GM12878 (cell line): ENCODE data around the gene CCDC184. TPM values are rescaled to one million over a fixed set of nuclear protein-coding genes. Genes with fewer than 3 reads are reported as not detected.

Source experiments
- ATAC-seq: fragments of 200-7000 bp; cut with Tn5 transposase; 3 replicates; pipeline ENCODE4 v1.9.1; 2020; ENCODE audit warnings: mild to moderate bottlenecking, moderate library complexity
- BruUV-seq: library from RNA; stranded (reverse); fragments of 400-500 nt; replicated peaks from 2 replicates; lab custom pipeline; 2021; lab: Mats Ljungman, UMichigan
- CTCF ChIA-PET: fragments of 300-600 bp; sonication (Branson Sonifier 250); formaldehyde crosslinking; extraction: SDS; loops from one replicate; lab custom pipeline; 2021; ENCODE audit warnings: inconsistent platforms; lab: Yijun Ruan, JAX
- POLR2A ChIA-PET: fragments of 350-600 bp; formaldehyde crosslinking; extraction: SDS; loops from one replicate; lab custom pipeline; 2021; ENCODE audit warnings: inconsistent platforms; lab: Charles Lee
- RAD21 ChIA-PET: fragments of 300-600 bp; sonication (Branson Sonifier 250); formaldehyde crosslinking; loops from one replicate; lab custom pipeline; 2023; ENCODE audit warnings: antibody characterized with exemption; ENCODE audit not compliant: unreplicated experiment; lab: Charles Lee
- SMC1A ChIA-PET: fragments of 300-600 bp; sonication (Branson Sonifier 250); formaldehyde crosslinking; loops from one replicate; lab custom pipeline; 2023; ENCODE audit not compliant: unreplicated experiment, uncharacterized antibody; lab: Charles Lee
- DNase-seq: peaks from one replicate; pipeline ENCODE4 v3.0.0-alpha.2; 2011; ENCODE audit warnings: low read depth, low spot score
- FAIRE-seq: peaks from 3 replicates; lab custom pipeline; 2011; peaks lifted over from hg19 to GRCh38; lab: Jason Lieb, UNC
- H2AFZ ChIP-seq: 2 replicates; pipeline ENCODE4 v1.6.0; 2011; ENCODE audit warnings: low read depth, low read length, control low read depth; ENCODE audit not compliant: control insufficient read depth
- H3K27ac ChIP-seq: 2 replicates; pipeline ENCODE4 v1.5.1; 2011; ENCODE audit warnings: control low read depth; ENCODE audit not compliant: control insufficient read depth, insufficient read depth
- H3K27me3 ChIP-seq, 2 experiments: replicated peaks in 1 of 2; 2 replicates each; pipeline versions ENCODE4 v1.6.0 to v1.6.1; 2011; ENCODE audit warnings: low read length in 1 of 2; ENCODE audit not compliant: control insufficient read depth in 2 of 2, insufficient read depth in 2 of 2
- H3K36me3 ChIP-seq, 2 experiments: 2 replicates each; pipeline ENCODE4 v1.5.1; 2011; ENCODE audit warnings: low read length in 1 of 2; ENCODE audit not compliant: control insufficient read depth in 2 of 2, insufficient read depth in 2 of 2
- H3K4me1 ChIP-seq: 2 replicates; pipeline ENCODE4 v1.6.1; 2011; ENCODE audit warnings: mild to moderate bottlenecking, low read length, moderate library complexity, mixed read lengths; ENCODE audit not compliant: control insufficient read depth, insufficient read depth
- H3K4me2 ChIP-seq: 2 replicates; pipeline ENCODE4 v1.6.0; 2011; ENCODE audit warnings: control low read depth; ENCODE audit not compliant: control insufficient read depth, insufficient read depth
- H3K4me3 ChIP-seq: fragments of 200-600 bp; sonication (generic); 2 replicates; pipeline ENCODE4 v1.5.1; 2016
- H3K79me2 ChIP-seq: 2 replicates; pipeline ENCODE4 v1.6.0; 2011; ENCODE audit warnings: low read length; ENCODE audit not compliant: control insufficient read depth, insufficient read depth
- H3K9ac ChIP-seq: 2 replicates; pipeline ENCODE4 v1.8.0; 2011; ENCODE audit warnings: low read length, control low read depth, mixed read lengths; ENCODE audit not compliant: control insufficient read depth, insufficient read depth
- H3K9me3 ChIP-seq: replicated peaks from 3 replicates; pipeline ENCODE4 v1.5.1; 2011; ENCODE audit warnings: mild to moderate bottlenecking, low read length; ENCODE audit not compliant: control insufficient read depth, insufficient read depth
- H4K20me1 ChIP-seq: 2 replicates; pipeline ENCODE4 v1.6.0; 2011; ENCODE audit not compliant: control insufficient read depth, insufficient read depth
- BRCA1 ChIP-seq: IDR thresholded peaks from 2 replicates; pipeline ENCODE4 v1.6.1; 2011; ENCODE audit warnings: low read depth, low read length, improper control_type of control experiment
- CBFB ChIP-seq: IDR thresholded peaks from 2 replicates; pipeline ENCODE4 v1.6.1; 2016; ENCODE audit warnings: antibody characterized with exemption, low read depth
- CBX5 ChIP-seq: sonication (generic); IDR thresholded peaks from 2 replicates; pipeline ENCODE4 v1.6.1; 2016; ENCODE audit warnings: low read depth, moderate library complexity, mild to moderate bottlenecking, inconsistent platforms
- DPF2 ChIP-seq: fragments of 450-650 bp; IDR thresholded peaks from 2 replicates; pipeline ENCODE4 v1.6.1; 2017; ENCODE audit warnings: mild to moderate bottlenecking
- HCFC1 ChIP-seq: fragments of 150-350 bp; IDR thresholded peaks from 2 replicates; pipeline ENCODE4 v1.6.1; 2014; ENCODE audit warnings: low read length
- HSF1 ChIP-seq: fragments of 150-350 bp; IDR thresholded peaks from 2 replicates; pipeline ENCODE4 v1.6.1; 2014; ENCODE audit warnings: mild to moderate bottlenecking, low read depth, low read length
- IRF3 ChIP-seq: fragments of 450-650 bp; IDR thresholded peaks from 2 replicates; pipeline ENCODE4 v1.6.1; 2014; ENCODE audit warnings: mild to moderate bottlenecking
- KLF5 ChIP-seq: fragments of 450-650 bp; IDR thresholded peaks from 2 replicates; pipeline ENCODE4 v1.6.1; 2014; ENCODE audit warnings: mild to moderate bottlenecking; ENCODE audit not compliant: partially characterized antibody
- MTA2 ChIP-seq: fragments of 450-650 bp; IDR thresholded peaks from 2 replicates; pipeline ENCODE4 v1.6.1; 2016; ENCODE audit warnings: low read depth, mild to moderate bottlenecking, moderate library complexity
- NFYB ChIP-seq: IDR thresholded peaks from 2 replicates; pipeline ENCODE4 v1.6.1; 2011; ENCODE audit warnings: low read depth, mild to moderate bottlenecking, low read length, improper control_type of control experiment, moderate library complexity; ENCODE audit not compliant: insufficient read depth
- POLR2A ChIP-seq: IDR thresholded peaks from 2 replicates; pipeline ENCODE4 v1.6.1; 2011; ENCODE audit warnings: low read depth, mild to moderate bottlenecking, low read length
- POLR2AphosphoS5 ChIP-seq: IDR thresholded peaks from 2 replicates; pipeline ENCODE4 v1.6.1; 2011; ENCODE audit warnings: mild to moderate bottlenecking, low read length, inconsistent platforms
- POU2F2 ChIP-seq: IDR thresholded peaks from 3 replicates; pipeline ENCODE4 v1.6.1; 2011; ENCODE audit warnings: low read depth, mild to moderate bottlenecking, low read length, borderline replicate concordance
- RAD21 ChIP-seq: IDR thresholded peaks from 2 replicates; pipeline ENCODE4 v1.6.1; 2011; ENCODE audit warnings: mild to moderate bottlenecking, low read depth, low read length, moderate library complexity; ENCODE audit not compliant: insufficient read depth
- RELA ChIP-seq: fragments of 450-650 bp; IDR thresholded peaks from 2 replicates; pipeline ENCODE4 v1.8.0; 2014; ENCODE audit warnings: borderline replicate concordance; ENCODE audit not compliant: partially characterized antibody
- REST ChIP-seq: IDR thresholded peaks from 2 replicates; pipeline ENCODE4 v1.6.1; 2012; ENCODE audit warnings: mild to moderate bottlenecking, low read depth, low read length
- SMAD5 ChIP-seq: IDR thresholded peaks from 2 replicates; pipeline ENCODE4 v1.6.1; 2016; ENCODE audit warnings: antibody characterized with exemption, low read depth
- ZNF217 ChIP-seq: fragments of 450-650 bp; IDR thresholded peaks from 2 replicates; pipeline ENCODE4 v1.6.1; 2017; ENCODE audit warnings: antibody characterized with exemption, mild to moderate bottlenecking
- ZNF622 ChIP-seq: fragments of 450-650 bp; IDR thresholded peaks from 2 replicates; pipeline ENCODE4 v1.6.1; 2017; ENCODE audit warnings: mild to moderate bottlenecking, inconsistent platforms
- WGBS: methylation state at CpG from one replicate; pipeline ENCODE4 v1.1.6; 2016; ENCODE audit warnings: low lambda C conversion rate; ENCODE audit not compliant: insufficient replicate concordance, insufficient coverage; ENCODE audit errors: missing lambda C conversion rate; 5-methylcytosine and 5-hydroxymethylcytosine counted together
- in situ Hi-C: fragments of 300-500 bp; cut with MboI; formaldehyde crosslinking; loops from 9 replicates; pipeline ENCODE4 v1.14.3; 2018; ENCODE audit warnings: mixed read lengths
- intact Hi-C: fragments of 100-400 bp; cut with micrococcal nuclease; formaldehyde crosslinking; loops from one replicate; pipeline ENCODE4 v1.14.2; 2022; ENCODE audit not compliant: unreplicated experiment
- polyA plus RNA-seq, 11 experiments: library from polyadenylated mRNA; depleted of rRNA in 4 of 11; unstranded in 6 of 11; stranded (reverse) in 5 of 11; fragments of >200 nt; fragmentation: Nextera tagmentation in 4 of 11; fragmentation: Illumina TruSeq in 1 of 11; extraction: Ambion mirVana in 4 of 11; extraction: Trizol in 1 of 11; gene quantifications; 1 replicate in 1 of 11; 2 replicates in 10 of 11; pipeline versions ENCODE4 v1.2.1 to v1.2.3, GENCODE V29; 2011 to 2016; ENCODE audit warnings: inconsistent platforms in 2 of 11, missing spikeins in 2 of 11, low read depth in 1 of 11
- total RNA-seq, 4 experiments: library from RNA; depleted of rRNA in 3 of 4; stranded (reverse); fragments of >200 nt in 3 of 4; fragmentation: Illumina TruSeq in 1 of 4; extraction: Trizol in 1 of 4; gene quantifications; 2 replicates each; pipeline versions ENCODE4 v1.2.1 to v1.2.3, GENCODE V29; 2013 to 2021
- TF ChIP-seq, protein P1 (sequence below): IDR thresholded peaks from 2 replicates; pipeline ENCODE4 v1.6.1; 2011; ENCODE audit warnings: low read depth, mild to moderate bottlenecking, low read length, moderate library complexity, borderline replicate concordance; ENCODE audit errors: extremely low read depth

CCDC184 gene
- total and polyA plus RNA-seq, 10 of the 15 experiments (the other 5 are each of a cell fraction or from before 2014, with no cell fraction given): not detected

DNA sequence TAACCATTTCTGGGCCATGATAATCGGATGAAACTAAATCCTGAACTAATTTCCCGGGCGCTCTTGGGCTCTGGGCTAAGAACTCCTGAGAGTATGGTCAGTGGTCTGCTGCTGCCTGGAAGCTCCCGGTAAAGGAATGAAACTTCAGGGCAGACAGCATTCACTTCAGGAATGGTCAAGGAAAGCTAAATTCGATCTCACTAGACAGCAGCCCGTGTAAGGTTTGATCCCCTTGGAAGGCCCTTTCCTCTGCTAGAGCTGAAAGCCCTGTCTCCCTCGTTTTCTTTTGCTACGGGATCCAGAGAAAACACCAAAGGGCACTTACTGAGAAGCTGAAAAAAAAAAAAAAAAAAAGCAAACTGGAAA is 26.8 kb upstream of the CCDC184 start:
- H3K4me3 ChIP-seq: peak overlapping the region; percentile 86
- no TSS peak for BruUV-seq
- H3K27me3 ChIP-seq: no peaks in the 10 kb centered on the region
- H3K4me1 ChIP-seq: peaks cover 27% of the 10 kb centered on the region
- intact Hi-C loops (loop anchor here (1.0 kb wide), 1 partner anchor 51 kb away; no protein-coding TSS in a partner anchor), in situ Hi-C loops (no loop called here)
- ATAC-seq (no peak), FAIRE-seq (no peak), DNase-seq (no peak)
- ChIA-PET POLR2A (interaction anchor here (0.7 to 2.2 kb wide), 9 partner anchors 27 to 192 kb away, joined by 3 to 10 read pairs (median 5); partner anchors contain the start of genes CCDC184, PFKM and SENP1), RAD21 (interaction anchor here (0.6 to 3.0 kb wide), 7 partner anchors 8 to 287 kb away, joined by 3 to 13 read pairs (median 6); partner anchors contain the start of genes PFKM and SENP1), CTCF (interaction anchor here (1.2 to 2.6 kb wide), 9 partner anchors 8 to 461 kb away, joined by 4 to 14 read pairs (median 7); partner anchors contain the start of gene SENP1), SMC1A (interaction anchor here (0.7 to 2.8 kb wide), 8 partner anchors 9 to 318 kb away, joined by 3 to 12 read pairs (median 5); partner anchors contain the start of genes PFKM and SENP1)
- peak overlapping the region; percentile 89 for H3K27ac ChIP-seq
- TF ChIP-seq DPF2 (no peak), CBFB (no peak), POU2F2 (no peak), RAD21 (no peak), RELA (no peak), SMAD5 (no peak), ZNF217 (no peak), ZNF622 (no peak), IRF3 (no peak), HCFC1 (no peak), KLF5 (no peak), HSF1 (no peak), REST (no peak), POLR2A (no peak), NFYB (no peak), BRCA1 (no peak), CBX5 (no peak), MTA2 (no peak), POLR2AphosphoS5 (no peak)
- TF ChIP-seq, protein P1, sequence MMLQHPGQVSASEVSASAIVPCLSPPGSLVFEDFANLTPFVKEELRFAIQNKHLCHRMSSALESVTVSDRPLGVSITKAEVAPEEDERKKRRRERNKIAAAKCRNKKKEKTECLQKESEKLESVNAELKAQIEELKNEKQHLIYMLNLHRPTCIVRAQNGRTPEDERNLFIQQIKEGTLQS: no peak
- peak overlapping the region; percentile 99; the same call in 1 of the 2 replicates for H2AFZ ChIP-seq
- no peaks in the 10 kb centered on the region for H3K9me3 ChIP-seq
- peak overlapping the region; percentile 81 for H3K9ac ChIP-seq
- 33% methylated on average over 6 of the region's 8 CpGs for WGBS
- no peaks in the 10 kb centered on the region for H4K20me1 ChIP-seq
- H3K79me2 ChIP-seq: peaks cover 17% of the 10 kb centered on the region
- H3K36me3 ChIP-seq: peaks cover 0 to 4% of the 10 kb centered on the region in 2 experiments; a peak in 2 of 4 replicates
- peak overlapping the region; percentile 79 for H3K4me2 ChIP-seq
